SU-DHL-6 (cell line): ENCODE results near the gene MMEL1.
"Not testable (repeated sequence)": the region's sequence is repeated elsewhere in the genome, so short reads cannot be mapped to it uniquely, and the experiment has no call there.

ENCODE experiments used
- CTCF ChIP-seq: fragments of 200-600 bp; sonication (generic); IDR thresholded peaks from one replicate; pipeline ENCODE4 v1.5.1; 2017; ENCODE audit warnings: antibody characterized with exemption, mild to moderate bottlenecking, low read length, moderate library complexity; ENCODE audit not compliant: insufficient read depth, poor library complexity, severe bottlenecking
- EZH2phosphoT487 ChIP-seq: fragments of 200-600 bp; sonication (generic), shearing (Covaris generic); conservative IDR thresholded peaks from 2 replicates; pipeline ENCODE4 v1.6.1; 2018; ENCODE audit warnings: mild to moderate bottlenecking, antibody characterized with exemption, low read length, moderate library complexity, mixed read lengths

GRCh38 chr1:2657124-2657523, 24.3 kb upstream of the MMEL1 start:
- TF ChIP-seq CTCF, EZH2phosphoT487: not testable (repeated sequence)
